Activated T-helper 1 cell treated with anti-CD3 and anti-CD28 coated beads, Interleukin-12 subunit alpha, Interleukin-12 subunit beta, Interleukin-2, Interleukin-4 antibody, amounts not matched to agents 30 ng/mL and 10 ng/mL and 1 ng/mL, durations not matched to agents 14 hours and 24 hours and 36 hours (primary cell): ENCODE results near the gene OR12D2. TPM values are rescaled to one million over a fixed set of nuclear protein-coding genes. Genes with fewer than 3 reads are reported as not detected.
"Not testable (repeated sequence)": the region's sequence is repeated elsewhere in the genome, so short reads cannot be mapped to it uniquely, and the experiment has no call there.

ENCODE experiments used
- DNase-seq: peaks from one replicate; pipeline ENCODE4 v3.0.0; 2021; ENCODE audit warnings: low spot score
- H3K27ac Mint-ChIP-seq: one replicate; pipeline ENCODE4 v1.8.0; 2021; ENCODE audit warnings: mild to moderate bottlenecking, mixed read lengths
- H3K27me3 Mint-ChIP-seq: one replicate; pipeline ENCODE4 v1.8.0; 2022; ENCODE audit warnings: mild to moderate bottlenecking, moderate library complexity, mixed read lengths; ENCODE audit not compliant: insufficient read depth
- H3K36me3 Mint-ChIP-seq: one replicate; pipeline ENCODE4 v1.8.0; 2021; ENCODE audit warnings: low read depth, mixed read lengths
- H3K4me1 Mint-ChIP-seq: one replicate; pipeline ENCODE4 v1.8.0; 2021; ENCODE audit warnings: low read depth, mixed read lengths
- H3K4me3 Mint-ChIP-seq: one replicate; pipeline ENCODE4 v1.8.0; 2021; ENCODE audit warnings: mild to moderate bottlenecking, moderate library complexity, mixed read lengths
- H3K9me3 Mint-ChIP-seq: one replicate; pipeline ENCODE4 v1.8.0; 2021; ENCODE audit warnings: mixed read lengths
- intact Hi-C: fragments of 100-400 bp; cut with micrococcal nuclease; formaldehyde crosslinking; loops from one replicate; pipeline ENCODE4 v1.15.1; 2024
- total RNA-seq: library from RNA; stranded (reverse); gene quantifications from 2 replicates; pipeline ENCODE4 v1.2.3, GENCODE V29; 2022

Gene OR12D2
- total RNA-seq, 1 donor from 2014 or later = not detected

GRCh38 chr6:29424575-29424974, 29.1 kb downstream of the OR12D2 start:
- intact Hi-C loops = no loop called here
- DNase-seq = no peak
- Mint-ChIP-seq H3K27me3 (peaks cover 9% of the 10 kb centered on the region), H3K27ac (no peak overlapping the region), H3K4me3 (no peak overlapping the region), H3K4me1 (no peaks in the 10 kb centered on the region), H3K36me3 (no peaks in the 10 kb centered on the region), H3K9me3 (no peaks in the 10 kb centered on the region)

DNA sequence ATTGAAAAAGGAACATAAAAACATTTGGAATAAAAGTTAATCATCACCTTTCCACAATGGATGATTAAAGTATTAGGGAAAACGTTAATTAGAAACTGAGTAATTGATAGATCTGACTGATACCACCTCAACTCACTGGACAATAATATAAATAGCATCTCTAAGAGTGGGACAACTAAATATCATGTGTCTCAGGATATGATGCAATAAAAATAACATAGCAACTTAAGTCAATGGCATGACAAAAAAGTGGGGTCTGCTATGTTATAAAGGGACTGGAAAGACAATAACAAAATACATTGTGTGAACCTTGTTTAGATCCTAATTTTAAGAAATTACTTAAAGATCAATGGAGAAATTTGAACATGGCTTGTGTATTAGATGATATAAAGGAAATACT, 29.6 kb downstream of the OR12D2 start:
- peaks cover 9% of the 10 kb centered on the region for H3K27me3 Mint-ChIP-seq
- intact Hi-C loops = no loop called here
- H3K4me3 Mint-ChIP-seq = no peak overlapping the region
- no peak overlapping the region for H3K27ac Mint-ChIP-seq
- no peak for DNase-seq
- no peaks in the 10 kb centered on the region for H3K36me3 Mint-ChIP-seq
- H3K9me3 Mint-ChIP-seq = no peaks in the 10 kb centered on the region
- H3K4me1 Mint-ChIP-seq = no peaks in the 10 kb centered on the region

DNA sequence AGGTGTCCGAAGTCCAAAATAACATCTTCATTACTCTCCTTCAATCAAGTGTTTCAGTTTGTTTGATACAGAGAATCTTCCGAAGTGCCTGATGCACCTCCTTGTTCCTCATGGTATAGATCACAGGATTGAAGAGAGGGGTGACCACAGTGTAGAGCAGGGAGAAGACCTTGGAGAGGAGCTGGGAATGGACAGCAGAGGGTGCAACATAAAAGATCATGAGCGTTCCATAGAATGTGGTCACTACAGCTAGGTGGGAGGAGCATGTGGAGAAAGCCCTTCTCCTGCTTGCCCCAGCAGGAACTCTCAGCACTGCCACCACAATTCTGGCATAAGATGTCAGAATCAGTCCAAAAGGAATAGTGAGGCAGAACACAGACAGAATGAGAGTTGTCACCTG, 31.2 kb downstream of the OR12D2 start:
- intact Hi-C loops = no loop called here
- H3K27me3 Mint-ChIP-seq = peaks cover 12% of the 10 kb centered on the region
- H3K4me3 Mint-ChIP-seq = no peak overlapping the region
- H3K36me3 Mint-ChIP-seq = no peaks in the 10 kb centered on the region
- DNase-seq = no peak
- no peak overlapping the region for H3K27ac Mint-ChIP-seq
- no peaks in the 10 kb centered on the region for H3K4me1 Mint-ChIP-seq
- H3K9me3 Mint-ChIP-seq = no peaks in the 10 kb centered on the region

DNA sequence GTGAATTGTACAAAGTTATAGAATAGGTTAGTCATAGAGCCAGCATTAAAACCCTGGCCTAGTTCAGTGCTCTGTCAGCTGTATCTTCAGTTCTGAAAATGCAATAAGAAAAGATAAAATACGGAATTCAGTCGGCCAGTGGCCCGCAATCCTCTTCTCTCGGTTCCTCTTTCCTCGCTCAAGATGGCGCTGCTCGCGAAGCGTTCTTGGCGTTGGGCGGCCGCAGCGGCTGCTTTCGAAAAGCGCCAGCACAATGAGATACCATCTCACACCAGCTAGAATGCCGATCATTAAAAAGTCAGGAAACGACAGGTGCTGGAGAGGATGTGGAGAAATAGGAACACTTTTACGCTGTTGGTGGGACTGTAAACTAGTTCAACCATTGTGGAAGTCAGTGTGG, 41.3 kb downstream of the OR12D2 start:
- not testable (repeated sequence) for DNase-seq

DNA sequence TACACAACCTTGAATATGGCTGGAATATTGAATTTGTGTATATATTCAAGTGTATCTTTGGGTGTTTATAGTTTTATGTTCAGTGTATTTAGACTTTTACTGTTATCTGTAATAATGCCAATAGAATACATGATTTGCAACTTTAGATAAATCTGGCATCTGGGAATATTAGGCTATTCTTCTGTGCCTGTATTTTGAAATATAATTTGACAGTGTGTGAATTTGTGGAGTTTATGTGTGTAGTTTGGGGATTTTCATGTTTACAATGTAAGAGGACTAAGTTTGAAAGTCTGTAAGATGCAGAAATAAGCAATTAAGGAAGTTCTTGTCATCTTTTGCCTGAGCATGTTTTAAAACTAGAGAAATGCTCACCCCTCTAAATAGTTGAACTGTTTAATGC, 43.6 kb downstream of the OR12D2 start, which contains the start of gene OR10C1:
OR10C1 (plus strand) TSS at position 301 of the 400 bp plus-strand sequence. CDS start 710 bp downstream, outside the sequence.
- Mint-ChIP-seq H3K4me1 (no peaks in the 10 kb centered on the region), H3K27me3 (peaks cover 9% of the 10 kb centered on the region), H3K27ac (no peak within 1 kb of the TSS), H3K4me3 (no peak within 1 kb of the TSS), H3K36me3 (no peaks in the 10 kb centered on the region), H3K9me3 (no peaks in the 10 kb centered on the region)
- intact Hi-C loops = no loop called here
- DNase-seq = no peak

More for the DNA sequence above, 41.3 kb downstream of the OR12D2 start:
- H3K4me1 Mint-ChIP-seq, H3K27me3 Mint-ChIP-seq, H3K27ac Mint-ChIP-seq, intact Hi-C loops, H3K9me3 Mint-ChIP-seq, H3K4me3 Mint-ChIP-seq, H3K36me3 Mint-ChIP-seq: not testable (repeated sequence)

DNA sequence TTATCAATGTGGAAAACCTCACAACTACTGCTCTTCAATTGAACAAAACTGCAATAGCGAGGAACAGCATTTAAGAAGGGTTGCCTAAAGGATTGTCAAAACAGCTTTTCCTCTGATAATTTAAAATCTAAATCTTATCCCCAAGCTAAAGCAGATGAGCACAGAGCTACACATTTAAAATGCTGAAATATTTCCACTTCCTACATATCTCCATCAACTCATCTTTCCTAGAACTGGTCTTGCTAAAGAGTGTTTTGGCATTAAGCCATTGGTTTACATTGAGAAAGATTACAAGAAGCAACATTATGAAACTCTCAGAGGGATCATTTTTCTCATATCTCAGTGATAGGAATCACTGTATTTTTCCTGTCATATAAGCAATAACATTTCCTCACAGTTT, 47.3 kb downstream of the OR12D2 start:
- intact Hi-C loops = no loop called here
- DNase-seq = no peak
- Mint-ChIP-seq H3K27me3 (peaks cover 5% of the 10 kb centered on the region), H3K4me3 (no peak overlapping the region), H3K9me3 (no peaks in the 10 kb centered on the region), H3K27ac (no peak overlapping the region), H3K36me3 (no peaks in the 10 kb centered on the region), H3K4me1 (no peaks in the 10 kb centered on the region)

GRCh38 chr6:29444031-29444430, 48.6 kb downstream of the OR12D2 start:
- H3K4me1 Mint-ChIP-seq, intact Hi-C loops, H3K36me3 Mint-ChIP-seq, DNase-seq, H3K27ac Mint-ChIP-seq, H3K9me3 Mint-ChIP-seq, H3K4me3 Mint-ChIP-seq, H3K27me3 Mint-ChIP-seq: not testable (repeated sequence)

Other genes starting within 250 kb of the OR12D2 start
- not detected in 2 replicates for gene OR2J2, start 224.7 kb upstream of the OR12D2 start, total RNA-seq
- gene OR14J1, start 93.9 kb upstream of the OR12D2 start, total RNA-seq = not detected in 2 replicates
- not detected in 2 replicates for gene OR5V1, start 26.8 kb upstream of the OR12D2 start, total RNA-seq
- gene OR12D3, start 20.3 kb upstream of the OR12D2 start, total RNA-seq = not detected in 2 replicates
- gene OR12D1, start 19.3 kb downstream of the OR12D2 start, total RNA-seq = not detected in 2 replicates
- gene OR10C1, start 43.7 kb downstream of the OR12D2 start, total RNA-seq = not detected in 2 replicates
- not detected in 2 replicates for gene OR11A1, start 61.4 kb downstream of the OR12D2 start, total RNA-seq
- not detected in 2 replicates for gene OR2H1, start 61.5 kb downstream of the OR12D2 start, total RNA-seq
- not detected in 2 replicates for gene MAS1L, start 92.3 kb downstream of the OR12D2 start, total RNA-seq
- 0.59 and 0.93 TPM in 2 replicates for gene UBD, start 164.1 kb downstream of the OR12D2 start, total RNA-seq
- gene OR2H2, start 189.5 kb downstream of the OR12D2 start, total RNA-seq = not detected in 2 replicates
- 19.8 and 22.6 TPM in 2 replicates for gene GABBR1, start 237.6 kb downstream of the OR12D2 start, total RNA-seq